A549 (cell line): ENCODE data around the gene TFF2. TPM values are rescaled to one million over a fixed set of nuclear protein-coding genes. Genes with fewer than 3 reads are reported as not detected.
A peak's percentile ranks its signal among the peaks of the same experiment; 100 is the strongest.

Experiments used
- ATAC-seq, 2 experiments: fragments of 200-7000 bp in 1 of 2; fragments of >200 bp in 1 of 2; cut with Nextera tagmentation in 1 of 2; cut with Tn5 transposase in 1 of 2; 3 replicates each; pipeline versions ENCODE4 v1.8.0 to v1.9.1; 2018 to 2020; ENCODE audit warnings: mild to moderate bottlenecking in 1 of 2, moderate library complexity in 1 of 2
- CTCF ChIA-PET: fragments of 300-600 bp; sonication (Branson Sonifier 250); formaldehyde crosslinking; extraction: SDS; loops from one replicate; lab custom pipeline; 2021; ENCODE audit warnings: antibody characterized with exemption, inconsistent platforms; lab: Yijun Ruan, JAX
- POLR2A ChIA-PET: fragments of 350-600 bp; formaldehyde crosslinking; extraction: SDS; loops from one replicate; lab custom pipeline; 2021; ENCODE audit warnings: antibody characterized with exemption, inconsistent platforms; lab: Yijun Ruan, JAX
- DNase-seq, 2 experiments: peaks; one replicate each; pipeline versions ENCODE4 v3.0.0 to v3.0.0-alpha.2; 2011 to 2016; ENCODE audit warnings: low read depth in 1 of 2, low spot score in 1 of 2
- FAIRE-seq: peaks from 2 replicates; lab custom pipeline; 2011; peaks lifted over from hg19 to GRCh38; lab: Jason Lieb, UNC
- H3K27ac ChIP-seq, 2 experiments: fragments of >200 bp; sonication (Bioruptor Twin); formaldehyde crosslinking; 3 replicates each; pipeline ENCODE4 v1.5.1; 2016 to 2017
- H3K4me1 ChIP-seq: fragments of >200 bp; sonication (Bioruptor Twin); formaldehyde crosslinking; 3 replicates; pipeline ENCODE4 v1.6.1; 2016
- H3K4me2 ChIP-seq: fragments of >200 bp; sonication (Bioruptor Twin); formaldehyde crosslinking; 3 replicates; pipeline ENCODE4 v1.6.1; 2016
- H3K4me3 ChIP-seq: fragments of >200 bp; sonication (Bioruptor Twin); formaldehyde crosslinking; 3 replicates; pipeline ENCODE4 v1.5.1; 2016
- H3K9me3 ChIP-seq: fragments of >200 bp; sonication (Bioruptor Twin); formaldehyde crosslinking; 3 replicates; pipeline ENCODE4 v1.6.1; 2016
- CBX8 ChIP-seq: fragments of 200-600 bp; sonication (generic); IDR thresholded peaks from 2 replicates; pipeline ENCODE4 v1.6.1; 2016
- CHD4 ChIP-seq: fragments of 200-600 bp; sonication (generic); IDR thresholded peaks from 2 replicates; pipeline ENCODE4 v1.6.1; 2016; ENCODE audit warnings: antibody characterized with exemption, mild to moderate bottlenecking, borderline replicate concordance
- CTCF ChIP-seq: fragments of >200 bp; sonication (Bioruptor Twin); formaldehyde crosslinking; IDR thresholded peaks from 3 replicates; pipeline ENCODE4 v1.5.1; 2016
- EHF ChIP-seq: fragments of 250-450 bp; sonication (Bioruptor Pico); IDR thresholded peaks from 2 replicates; pipeline ENCODE4 v1.5.0; 2020; ENCODE audit warnings: mild to moderate bottlenecking
- ELK1 ChIP-seq: fragments of 150-350 bp; IDR thresholded peaks from 2 replicates; pipeline ENCODE4 v1.6.1; 2014; ENCODE audit warnings: low read depth, mild to moderate bottlenecking, low read length
- FOSB ChIP-seq: fragments of 250-450 bp; sonication (Bioruptor Pico); IDR thresholded peaks from 2 replicates; pipeline ENCODE4 v1.5.0; 2020; ENCODE audit warnings: mild to moderate bottlenecking, moderate library complexity
- HEYL ChIP-seq: fragments of 250-450 bp; sonication (Bioruptor Pico); IDR thresholded peaks from 2 replicates; pipeline ENCODE4 v1.8.0; 2021; ENCODE audit warnings: mild to moderate bottlenecking, moderate library complexity
- HOXA7 ChIP-seq: fragments of 250-450 bp; sonication (Bioruptor Pico); IDR thresholded peaks from 2 replicates; pipeline ENCODE4 v1.5.0; 2020; ENCODE audit warnings: mild to moderate bottlenecking, moderate library complexity
- JUN ChIP-seq, 2 experiments: fragments of >200 bp; sonication (Bioruptor Twin); formaldehyde crosslinking; IDR thresholded peaks; 2 replicates in 1 of 2; 3 replicates in 1 of 2; pipeline ENCODE4 v1.6.1; 2016 to 2017
- JUNB ChIP-seq: fragments of >200 bp; sonication (Bioruptor Twin); formaldehyde crosslinking; IDR thresholded peaks from 2 replicates; pipeline ENCODE4 v1.6.1; 2016
- MAFK ChIP-seq: fragments of 450-650 bp; IDR thresholded peaks from 2 replicates; pipeline ENCODE4 v1.6.1; 2014; ENCODE audit not compliant: partially characterized antibody
- MAX ChIP-seq: IDR thresholded peaks from 2 replicates; pipeline ENCODE4 v1.6.1; 2012
- NFE2L2 ChIP-seq: fragments of 150-350 bp; conservative IDR thresholded peaks from 2 replicates; pipeline ENCODE4 v1.6.1; 2014; ENCODE audit warnings: low read length
- NPAS2 ChIP-seq: fragments of 250-450 bp; sonication (Bioruptor Pico); IDR thresholded peaks from 2 replicates; pipeline ENCODE4 v1.8.0; 2022; ENCODE audit warnings: mild to moderate bottlenecking, moderate library complexity, borderline replicate concordance
- PBX3 ChIP-seq: IDR thresholded peaks from 2 replicates; pipeline ENCODE4 v1.6.1; 2012
- POLR2A ChIP-seq: IDR thresholded peaks from 2 replicates; pipeline ENCODE4 v1.6.1; 2012; ENCODE audit warnings: mild to moderate bottlenecking, low read length
- RAD21 ChIP-seq, 2 experiments: fragments of >200 bp in 1 of 2; sonication (Bioruptor Twin) in 1 of 2; formaldehyde crosslinking in 1 of 2; IDR thresholded peaks in 1 of 2; conservative IDR thresholded peaks in 1 of 2; 2 replicates in 1 of 2; 3 replicates in 1 of 2; pipeline ENCODE4 v1.6.1; 2012 to 2018; ENCODE audit warnings: inconsistent platforms in 1 of 2
- TFCP2L1 ChIP-seq: fragments of 250-450 bp; sonication (Bioruptor Pico); IDR thresholded peaks from 2 replicates; pipeline ENCODE4 v1.5.0; 2021; ENCODE audit warnings: mild to moderate bottlenecking
- WGBS: methylation state at CpG from one replicate; pipeline ENCODE4 v1.1.6; 2017; ENCODE audit errors: missing lambda C conversion rate; 5-methylcytosine and 5-hydroxymethylcytosine counted together
- polyA plus RNA-seq, 4 experiments: library from polyadenylated mRNA; depleted of rRNA in 3 of 4; stranded (reverse); fragments of >200 nt; fragmentation: RNase III in 1 of 4; extraction: RNeasy Plus Mini Kit Qiagen cat#74134 plus additional on column Dnase treatment in 1 of 4; gene quantifications; 2 replicates in 3 of 4; 3 replicates in 1 of 4; pipeline ENCODE4 v1.2.3, GENCODE V29; 2011 to 2017

Gene TFF2
- polyA plus RNA-seq, 2 of the 4 experiments (the other 2 are of a cell fraction) = not detected

- TF ChIP-seq CTCF = no peak
- no peak for TF ChIP-seq POLR2A
- no peak for TF ChIP-seq HEYL
- TF ChIP-seq NPAS2 (CRISPR knock-in tag) = no peak
- TF ChIP-seq JUN (IDR thresholded peaks at IDR 0.05) = no peak
- no peak for TF ChIP-seq CHD4
- no peak for TF ChIP-seq ELK1
- Histone ChIP-seq H3K4me2 (peak within 1 kb of the TSS; percentile 12; the same call in 1 of the 3 replicates), H3K4me3 (no peak within 1 kb of the TSS), H3K4me1 (no peaks in the 10 kb centered on the region), H3K9me3 (no peaks in the 10 kb centered on the region), H3K27ac (no peak within 1 kb of the TSS)
- ChIA-PET POLR2A (no interaction called here), CTCF (no interaction called here)
- ATAC-seq (no peak), FAIRE-seq (no peak), DNase-seq (peak in 1 of 2 experiments; percentile 10)
- WGBS = 58% methylated on average over 17 of the region's 17 CpGs
Observed at GRCh38 chr21:42395905-42396651, 45.3 kb upstream of the TFF2 start, which contains the start of gene TMPRSS3. Gene TMPRSS3, minus strand, starts transcription at chr21:42396052. Its CDS starts 635 bp downstream, at chr21:42395417.

- FAIRE-seq (no peak), DNase-seq (no peak), ATAC-seq (no peak)
- no peak overlapping the region for H3K27ac ChIP-seq
- 85% methylated on average over 11 of the region's 11 CpGs for WGBS
- no peaks in the 10 kb centered on the region for H3K9me3 ChIP-seq
- no peak overlapping the region for H3K4me2 ChIP-seq
- no peak overlapping the region for H3K4me3 ChIP-seq
- CTCF ChIA-PET = no interaction called here
- no peak for TF ChIP-seq FOSB (CRISPR knock-in tag)
- TF ChIP-seq JUNB = no peak
- no peak for TF ChIP-seq RAD21 (conservative IDR thresholded peaks at IDR 0.05 in 1 of 2, IDR thresholded peaks at IDR 0.05 in 1 of 2)
- no peak for TF ChIP-seq JUN (IDR thresholded peaks at IDR 0.05)
- no peak for TF ChIP-seq CTCF
- TF ChIP-seq TFCP2L1 (CRISPR knock-in tag) = no peak
- no peak for TF ChIP-seq MAFK
- TF ChIP-seq CHD4 = no peak
- no peak for TF ChIP-seq EHF (CRISPR knock-in tag)
- no peak for TF ChIP-seq HOXA7 (CRISPR knock-in tag)
- TF ChIP-seq MAX = no peak
- TF ChIP-seq NFE2L2 = no peak
- no peak for TF ChIP-seq HEYL
- TF ChIP-seq, all 56 proteins: peak for 0
- POLR2A ChIA-PET = no interaction called here
- no peaks in the 10 kb centered on the region for H3K4me1 ChIP-seq
Observed at GRCh38 chr21:42395302-42395701, 44.5 kb upstream of the TFF2 start.

- 60% methylated on average over 8 of the region's 8 CpGs for WGBS
- ChIA-PET CTCF (interaction anchor here (0.5 kb wide), 1 partner anchor 8 kb away, joined by 3 read pairs; no protein-coding TSS in a partner anchor), POLR2A (no interaction called here)
- DNase-seq (no peak), ATAC-seq (no peak), FAIRE-seq (no peak)
- Histone ChIP-seq H3K4me3 (no peak overlapping the region), H3K4me1 (no peaks in the 10 kb centered on the region), H3K4me2 (no peak overlapping the region), H3K27ac (no peak overlapping the region), H3K9me3 (no peaks in the 10 kb centered on the region)
- TF ChIP-seq RAD21 (conservative IDR thresholded peaks at IDR 0.05 in 1 of 2, IDR thresholded peaks at IDR 0.05 in 1 of 2) (no peak), CBX8 (no peak), PBX3 (no peak), EHF (CRISPR knock-in tag) (no peak)
Observed at GRCh38 chr21:42393443-42393950, 42.7 kb upstream of the TFF2 start.
